ENCODE measurements around the gene KRT38.
"Not testable (repeated sequence)": the region's sequence is repeated elsewhere in the genome, so short reads cannot be mapped to it uniquely, and the experiment has no call there.

KRT38 gene

DNA sequence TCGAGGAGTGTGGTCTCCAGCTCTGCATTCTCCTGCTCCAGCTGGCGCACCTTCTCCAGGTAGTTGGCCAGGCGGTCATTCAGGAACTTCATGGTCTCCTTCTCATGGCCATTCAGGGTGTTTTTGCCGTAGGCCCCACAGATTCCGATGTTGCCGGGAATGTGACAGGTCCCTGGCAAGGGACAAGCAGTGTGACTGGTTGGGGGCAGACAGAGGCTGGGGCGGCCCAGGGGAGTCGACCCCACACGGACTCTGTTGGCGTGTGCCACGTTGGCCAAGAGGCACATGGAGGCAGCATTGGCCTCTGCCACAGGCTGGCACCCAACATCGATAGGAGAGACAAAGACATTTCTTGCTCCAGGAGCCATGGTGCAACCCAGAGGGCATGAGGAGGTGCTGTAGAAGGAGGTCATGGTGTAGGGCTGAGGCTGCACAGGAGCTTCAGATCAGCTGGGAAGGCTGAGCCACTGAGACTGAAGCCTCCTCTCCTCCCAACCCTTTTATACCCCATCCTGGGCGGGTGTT is 16.6 kb downstream of the KRT38 start, which contains the start of gene KRT37:
KRT37 (minus strand) TSS at position 475 of the 525 bp plus-strand sequence; CDS start at position 413, 62 bp downstream.
- no peaks in the 10 kb centered on the region for H3K27me3 ChIP-seq (ENCODE audit: control insufficient read depth, insufficient read depth, low read length)
- H3K27ac ChIP-seq (ENCODE audit: low read length), result no peak within 1 kb of the TSS
- no peaks in the 10 kb centered on the region for H3K9me3 ChIP-seq (ENCODE audit: control insufficient read depth, insufficient read depth, low read length)
- no peaks in the 10 kb centered on the region for H3K36me3 ChIP-seq (ENCODE audit: control insufficient read depth, insufficient read depth, low read length)
- WGBS (ENCODE audit: insufficient coverage, insufficient read length), result no CpG with 5 or more reads among the region's 13 CpGs
- H3K4me1 ChIP-seq (ENCODE audit: control insufficient read depth, insufficient read depth, low read length), result no peaks in the 10 kb centered on the region; the same call in 1 of the 2 replicates
- no peak for DNase-seq (ENCODE audit: low read depth, low spot score)
- no peak within 1 kb of the TSS for H3K4me3 ChIP-seq (ENCODE audit: low read length)

DNA sequence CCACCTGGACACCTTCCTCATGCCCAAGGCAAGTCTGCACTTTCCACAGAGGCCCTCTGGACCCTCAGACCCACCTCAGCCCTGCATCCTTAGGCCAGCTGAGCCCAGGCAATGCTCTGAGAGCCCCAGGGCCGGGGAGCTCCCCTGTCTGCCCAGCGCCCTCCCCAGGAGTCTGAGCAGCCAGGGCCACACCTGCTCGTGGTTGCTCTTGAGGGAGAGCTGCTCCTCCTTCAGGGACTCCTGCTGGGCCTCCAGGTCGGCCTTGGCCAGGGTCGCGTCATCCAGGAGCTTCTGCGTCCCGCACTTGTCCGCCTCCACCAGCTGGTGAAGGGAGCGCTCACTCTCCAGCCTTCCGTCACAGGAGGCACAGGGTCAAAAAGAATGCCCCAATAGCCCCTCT is 18.2 kb downstream of the KRT38 start:
- not testable (repeated sequence) for H3K27me3 ChIP-seq (ENCODE audit: control insufficient read depth, insufficient read depth, low read length); H3K36me3 ChIP-seq (ENCODE audit: control insufficient read depth, insufficient read depth, low read length); H3K9me3 ChIP-seq (ENCODE audit: control insufficient read depth, insufficient read depth, low read length); H3K27ac ChIP-seq (ENCODE audit: low read length); DNase-seq (ENCODE audit: low read depth, low spot score); H3K4me1 ChIP-seq (ENCODE audit: control insufficient read depth, insufficient read depth, low read length); H3K4me3 ChIP-seq (ENCODE audit: low read length)
- WGBS (ENCODE audit: insufficient coverage, insufficient read length), result no CpG with 5 or more reads among the region's 11 CpGs

DNA sequence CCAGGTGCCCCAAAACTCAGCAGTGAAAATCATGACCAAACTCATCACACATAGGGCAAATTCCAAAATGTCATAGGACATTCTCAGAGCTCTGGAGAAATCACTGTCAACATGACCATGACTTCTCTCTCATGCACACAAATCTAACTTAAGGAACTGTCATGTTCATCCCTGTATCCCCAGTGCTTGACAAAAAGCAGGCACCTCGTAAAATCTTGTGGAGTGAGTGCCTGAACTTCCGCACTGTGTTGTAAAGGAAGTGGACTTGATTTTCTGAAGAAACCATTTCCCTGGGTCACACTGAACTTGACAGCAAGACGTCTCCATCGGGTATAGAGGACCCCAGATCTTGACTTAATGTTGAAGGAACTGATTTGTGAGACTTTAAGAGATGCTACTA is 19.2 kb downstream of the KRT38 start:
- Histone ChIP-seq H3K4me1 (ENCODE audit: control insufficient read depth, insufficient read depth, low read length) (no peaks in the 10 kb centered on the region; the same call in 1 of the 2 replicates), H3K4me3 (ENCODE audit: low read length) (no peak overlapping the region)
- no CpG with 5 or more reads among the region's 4 CpGs for WGBS (ENCODE audit: insufficient coverage, insufficient read length)

DNA sequence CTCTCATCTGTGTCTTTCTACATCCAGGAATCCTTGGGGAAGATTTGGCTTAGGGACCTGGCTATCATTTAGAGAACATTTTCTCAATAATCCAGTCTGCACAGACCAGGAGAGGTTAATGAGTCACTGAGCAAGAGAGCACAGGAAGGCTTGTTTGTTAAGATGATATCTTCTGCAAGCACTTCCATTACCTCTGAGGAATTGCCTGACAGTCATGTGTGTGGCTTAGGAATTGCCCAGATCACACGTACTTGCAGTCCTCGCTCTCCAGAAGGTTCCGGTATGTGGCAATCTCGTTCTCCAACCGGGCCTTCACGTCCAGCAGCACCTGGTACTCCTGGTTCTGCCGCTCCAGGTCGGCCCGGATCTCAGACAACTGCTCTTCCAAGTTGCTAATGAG is 19.7 kb downstream of the KRT38 start:
- Histone ChIP-seq H3K36me3 (ENCODE audit: control insufficient read depth, insufficient read depth, low read length) (no peaks in the 10 kb centered on the region), H3K27me3 (ENCODE audit: control insufficient read depth, insufficient read depth, low read length) (no peaks in the 10 kb centered on the region), H3K4me3 (ENCODE audit: low read length) (no peak overlapping the region), H3K4me1 (ENCODE audit: control insufficient read depth, insufficient read depth, low read length) (no peaks in the 10 kb centered on the region; the same call in 1 of the 2 replicates), H3K9me3 (ENCODE audit: control insufficient read depth, insufficient read depth, low read length) (no peaks in the 10 kb centered on the region), H3K27ac (ENCODE audit: low read length) (no peak overlapping the region)
- whole genome bisulfite sequencing (ENCODE audit: insufficient coverage, insufficient read length), result no CpG with 5 or more reads among the region's 9 CpGs
- DNase-seq (ENCODE audit: low read depth, low spot score), result no peak

More for the DNA sequence above, 19.2 kb downstream of the KRT38 start:
- H3K9me3 ChIP-seq (ENCODE audit: control insufficient read depth, insufficient read depth, low read length), result no peaks in the 10 kb centered on the region
- H3K27ac ChIP-seq (ENCODE audit: low read length), result no peak overlapping the region
- no peak for DNase-seq (ENCODE audit: low read depth, low spot score)
- no peaks in the 10 kb centered on the region for H3K27me3 ChIP-seq (ENCODE audit: control insufficient read depth, insufficient read depth, low read length)
- H3K36me3 ChIP-seq (ENCODE audit: control insufficient read depth, insufficient read depth, low read length), result no peaks in the 10 kb centered on the region

DNA sequence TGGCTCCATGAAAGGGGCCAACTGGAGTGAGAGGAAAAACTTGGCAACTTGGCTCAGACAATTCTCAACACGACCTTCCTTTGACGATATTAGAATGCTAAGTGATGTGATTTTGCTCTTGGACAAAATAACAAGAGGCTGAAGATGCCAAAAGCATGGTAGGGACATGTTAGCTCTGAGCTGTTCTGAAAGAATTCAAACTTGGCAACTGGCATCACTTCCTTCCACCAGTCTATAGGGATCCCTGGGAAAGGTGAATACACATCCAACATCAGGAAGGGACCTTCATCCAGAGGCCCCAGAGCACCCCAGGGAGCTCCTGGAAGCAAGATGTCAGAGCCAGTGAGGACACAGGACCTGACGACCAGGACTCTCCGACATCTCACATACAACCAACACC is 20.6 kb downstream of the KRT38 start:
- no peaks in the 10 kb centered on the region for H3K27me3 ChIP-seq (ENCODE audit: control insufficient read depth, insufficient read depth, low read length)
- H3K9me3 ChIP-seq (ENCODE audit: control insufficient read depth, insufficient read depth, low read length), result no peaks in the 10 kb centered on the region
- H3K4me1 ChIP-seq (ENCODE audit: control insufficient read depth, insufficient read depth, low read length), result no peaks in the 10 kb centered on the region; the same call in 1 of the 2 replicates
- no peaks in the 10 kb centered on the region for H3K36me3 ChIP-seq (ENCODE audit: control insufficient read depth, insufficient read depth, low read length)
- no CpG with 5 or more reads among the region's 4 CpGs for WGBS (ENCODE audit: insufficient coverage, insufficient read length)
- DNase-seq (ENCODE audit: low read depth, low spot score), result no peak
- no peak overlapping the region for H3K27ac ChIP-seq (ENCODE audit: low read length)
- no peak overlapping the region for H3K4me3 ChIP-seq (ENCODE audit: low read length)

DNA sequence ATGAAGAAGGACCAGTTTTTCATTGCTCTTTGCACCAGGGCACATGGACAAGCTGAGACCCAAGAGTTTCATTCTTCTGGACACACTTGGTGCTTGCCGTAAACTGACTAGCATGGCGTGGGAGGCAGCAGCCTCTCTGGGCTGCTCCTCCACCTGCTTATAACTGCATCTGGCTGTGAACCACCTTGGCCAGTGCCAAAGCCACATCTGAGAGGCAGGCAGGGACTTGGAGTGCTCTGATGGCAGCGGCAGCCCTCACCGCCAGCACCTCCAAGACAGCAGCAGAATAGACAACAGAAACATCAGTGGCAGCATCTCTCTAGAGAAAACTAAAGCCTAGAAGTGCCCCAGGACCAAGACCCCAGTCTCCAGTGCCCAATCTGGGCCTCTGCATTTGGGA is 21.1 kb downstream of the KRT38 start:
- Histone ChIP-seq H3K9me3 (ENCODE audit: control insufficient read depth, insufficient read depth, low read length) (no peaks in the 10 kb centered on the region), H3K36me3 (ENCODE audit: control insufficient read depth, insufficient read depth, low read length) (no peaks in the 10 kb centered on the region), H3K4me1 (ENCODE audit: control insufficient read depth, insufficient read depth, low read length) (no peaks in the 10 kb centered on the region; the same call in 1 of the 2 replicates), H3K4me3 (ENCODE audit: low read length) (no peak overlapping the region), H3K27ac (ENCODE audit: low read length) (no peak overlapping the region), H3K27me3 (ENCODE audit: control insufficient read depth, insufficient read depth, low read length) (no peaks in the 10 kb centered on the region)
- no peak for DNase-seq (ENCODE audit: low read depth, low spot score)
- no CpG with 5 or more reads among the region's 4 CpGs for WGBS (ENCODE audit: insufficient coverage, insufficient read length)

DNA sequence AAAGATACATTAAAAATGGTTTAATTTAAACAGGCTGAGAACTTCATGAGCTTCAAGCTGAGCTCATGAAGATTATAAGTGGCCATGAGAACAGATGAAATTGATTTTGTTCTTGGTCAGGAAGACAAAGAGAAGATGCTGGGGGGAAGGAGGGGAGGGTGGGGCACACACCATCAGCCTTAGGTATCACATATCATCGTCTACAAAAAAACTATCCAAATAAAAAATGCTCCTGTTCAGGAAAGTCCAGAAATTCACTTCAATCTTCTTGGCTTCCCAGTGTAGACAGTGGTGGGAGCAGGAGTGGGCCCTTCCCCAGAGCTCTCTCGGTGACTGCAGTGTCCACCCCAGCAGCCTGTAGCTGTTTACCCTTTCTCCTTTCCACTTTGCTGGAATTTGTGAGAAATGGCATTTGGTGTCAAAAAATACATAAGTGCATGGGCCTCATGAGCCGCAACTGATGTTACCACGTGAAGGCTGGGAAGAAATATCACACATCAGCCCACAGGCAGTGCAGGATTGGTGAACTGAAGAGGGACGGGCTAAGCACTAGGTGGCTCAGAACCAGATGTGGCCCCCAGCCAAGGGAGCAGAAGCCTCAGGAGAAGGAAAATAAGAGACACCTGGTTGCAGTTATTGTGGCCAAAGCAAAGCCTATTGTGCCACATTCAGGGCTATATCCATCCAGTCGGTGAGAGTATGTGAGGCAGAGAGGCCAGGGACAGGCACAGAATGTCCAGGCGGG is 22.5 kb downstream of the KRT38 start:
- Histone ChIP-seq H3K4me1 (ENCODE audit: control insufficient read depth, insufficient read depth, low read length) (peaks cover 1% of the 10 kb centered on the region; the same call in 1 of the 2 replicates), H3K9me3 (ENCODE audit: control insufficient read depth, insufficient read depth, low read length) (no peaks in the 10 kb centered on the region), H3K36me3 (ENCODE audit: control insufficient read depth, insufficient read depth, low read length) (no peaks in the 10 kb centered on the region), H3K27me3 (ENCODE audit: control insufficient read depth, insufficient read depth, low read length) (no peaks in the 10 kb centered on the region), H3K4me3 (ENCODE audit: low read length) (no peak overlapping the region), H3K27ac (ENCODE audit: low read length) (no peak overlapping the region)
- DNase-seq (ENCODE audit: low read depth, low spot score), result no peak
- WGBS (ENCODE audit: insufficient coverage, insufficient read length), result no CpG with 5 or more reads among the region's 7 CpGs

DNA sequence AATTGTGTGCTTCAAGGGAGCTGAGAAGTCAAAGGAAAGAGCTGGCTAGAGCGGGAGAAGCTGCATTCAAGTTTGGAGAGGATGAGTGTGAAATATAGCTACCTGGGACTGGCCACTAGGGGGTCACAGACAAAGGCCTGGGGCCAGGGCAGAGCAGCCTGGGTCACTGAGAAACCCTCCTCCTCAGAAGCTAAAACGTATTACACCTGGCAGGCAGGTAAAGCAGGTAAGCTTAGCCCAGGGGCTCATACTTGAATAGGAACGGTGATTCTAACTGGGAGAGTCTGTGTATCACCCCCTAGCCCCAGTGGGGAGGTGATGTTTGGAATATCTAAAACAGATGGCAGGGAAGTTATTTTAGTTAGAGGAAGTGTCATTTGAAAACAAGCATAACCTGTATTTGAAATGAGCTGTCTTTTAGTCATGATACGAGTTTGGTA is 23.2 kb downstream of the KRT38 start:
- Histone ChIP-seq H3K9me3 (ENCODE audit: control insufficient read depth, insufficient read depth, low read length) (no peaks in the 10 kb centered on the region), H3K36me3 (ENCODE audit: control insufficient read depth, insufficient read depth, low read length) (no peaks in the 10 kb centered on the region), H3K4me3 (ENCODE audit: low read length) (no peak overlapping the region), H3K27me3 (ENCODE audit: control insufficient read depth, insufficient read depth, low read length) (no peaks in the 10 kb centered on the region), H3K4me1 (ENCODE audit: control insufficient read depth, insufficient read depth, low read length) (peaks cover 1% of the 10 kb centered on the region; the same call in 1 of the 2 replicates), H3K27ac (ENCODE audit: low read length) (no peak overlapping the region)
- DNase-seq (ENCODE audit: low read depth, low spot score), result peak; percentile 29
- no CpG with 5 or more reads among the region's 4 CpGs for WGBS (ENCODE audit: insufficient coverage, insufficient read length)

DNA sequence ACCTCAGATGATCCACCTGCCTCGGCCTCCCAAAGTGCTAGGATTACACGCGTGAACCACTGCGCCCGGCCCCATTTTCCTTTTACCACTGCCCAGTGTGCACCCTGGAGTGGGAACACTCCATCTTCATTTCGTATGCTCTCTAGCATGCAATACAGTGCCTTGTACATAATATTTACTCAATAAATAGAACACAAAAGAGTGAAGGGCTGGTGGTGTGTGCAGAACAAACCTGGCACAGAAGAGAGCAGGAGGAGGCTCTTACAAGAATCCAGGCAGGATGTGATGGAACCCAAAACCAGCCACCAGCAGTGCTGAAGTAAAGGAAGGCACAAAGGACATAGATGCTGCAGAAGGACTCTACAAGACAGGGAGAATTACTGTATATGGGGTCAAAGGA is 23.7 kb downstream of the KRT38 start:
- no CpG with 5 or more reads among the region's 6 CpGs for WGBS (ENCODE audit: insufficient coverage, insufficient read length)
- no peak for DNase-seq (ENCODE audit: low read depth, low spot score)
- H3K36me3 ChIP-seq (ENCODE audit: control insufficient read depth, insufficient read depth, low read length), result no peaks in the 10 kb centered on the region
- H3K27ac ChIP-seq (ENCODE audit: low read length), result no peak overlapping the region
- no peak overlapping the region for H3K4me3 ChIP-seq (ENCODE audit: low read length)
- no peaks in the 10 kb centered on the region for H3K27me3 ChIP-seq (ENCODE audit: control insufficient read depth, insufficient read depth, low read length)
- H3K4me1 ChIP-seq (ENCODE audit: control insufficient read depth, insufficient read depth, low read length), result peaks cover 1% of the 10 kb centered on the region; the same call in 1 of the 2 replicates
- no peaks in the 10 kb centered on the region for H3K9me3 ChIP-seq (ENCODE audit: control insufficient read depth, insufficient read depth, low read length)

DNA sequence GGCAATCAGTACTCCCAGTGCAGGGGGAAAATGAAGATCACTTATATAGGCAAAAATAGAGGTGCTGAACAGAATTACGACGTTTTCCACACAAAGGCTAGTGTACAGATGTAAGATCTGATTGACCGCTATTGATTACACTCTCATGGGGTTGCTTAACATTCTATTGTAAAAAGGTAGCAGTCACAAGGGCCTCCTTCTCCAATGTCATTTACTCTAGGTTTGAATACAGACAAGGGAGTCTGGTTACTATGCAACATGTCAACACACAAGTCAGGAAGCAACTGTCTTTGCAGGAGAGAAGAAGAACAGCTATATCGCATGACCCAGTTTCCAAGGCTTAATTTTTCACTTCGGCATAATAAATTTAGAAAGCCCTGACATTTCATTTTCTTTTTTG is 24.3 kb downstream of the KRT38 start:
- no peaks in the 10 kb centered on the region for H3K9me3 ChIP-seq (ENCODE audit: control insufficient read depth, insufficient read depth, low read length)
- DNase-seq (ENCODE audit: low read depth, low spot score), result no peak
- no peak overlapping the region for H3K27ac ChIP-seq (ENCODE audit: low read length)
- peaks cover 1% of the 10 kb centered on the region; the same call in 1 of the 2 replicates for H3K4me1 ChIP-seq (ENCODE audit: control insufficient read depth, insufficient read depth, low read length)
- H3K4me3 ChIP-seq (ENCODE audit: low read length), result no peak overlapping the region
- WGBS (ENCODE audit: insufficient coverage, insufficient read length), result no CpG with 5 or more reads among the region's 5 CpGs
- H3K36me3 ChIP-seq (ENCODE audit: control insufficient read depth, insufficient read depth, low read length), result no peaks in the 10 kb centered on the region
- H3K27me3 ChIP-seq (ENCODE audit: control insufficient read depth, insufficient read depth, low read length), result no peaks in the 10 kb centered on the region

All from iPS DF 6.9 (cell line).